H1 (cell line): Measurements from ENCODE around the gene SDF2L1. TPM values are rescaled to one million over a fixed set of nuclear protein-coding genes. Genes with fewer than 3 reads are reported as not detected.

Experiments
- BACH1 ChIP-seq: IDR thresholded peaks from 2 replicates; pipeline ENCODE4 v1.6.1; 2012; ENCODE audit warnings: low read length, improper control_type of control experiment
- GTF2F1 ChIP-seq: IDR thresholded peaks from 2 replicates; pipeline ENCODE4 v1.6.1; 2012; ENCODE audit warnings: low read depth, low read length, improper control_type of control experiment, borderline replicate concordance
- JUND ChIP-seq: IDR thresholded peaks from 2 replicates; pipeline ENCODE4 v1.6.1; 2011; ENCODE audit warnings: mild to moderate bottlenecking, improper control_type of control experiment, low read length
- ZNF274 ChIP-seq: IDR thresholded peaks from 2 replicates; pipeline ENCODE4 v1.7.0; 2012; ENCODE audit warnings: low read length, borderline replicate concordance; ENCODE audit errors: extremely low read depth
- polyA plus RNA-seq, 7 experiments: library from polyadenylated mRNA; depleted of rRNA in 3 of 7; stranded (reverse) in 5 of 7; unstranded in 2 of 7; fragments of >200 nt in 5 of 7; fragments of 200-250 nt in 2 of 7; gene quantifications; 1 replicate in 5 of 7; 2 replicates in 1 of 7; 4 replicates in 1 of 7; pipeline versions ENCODE4 v1.2.1 to v1.2.3, GENCODE V29; 2011 to 2013; ENCODE audit warnings: missing spikeins in 2 of 7, mixed read lengths in 2 of 7
- total RNA-seq: library from RNA; stranded (reverse); fragmentation: NEBNext Ultra II Directional; extraction: Animal tissue kit (Norgen Biotek cat#: 25700); gene quantifications from 2 replicates; pipeline ENCODE4 v1.2.1, GENCODE V29; 2021

Gene SDF2L1
- total and polyA plus RNA-seq, 2 of the 8 experiments (the other 6 are each of a cell fraction or from before 2014, with no cell fraction given), result 51.1 to 59.6 TPM

DNA sequence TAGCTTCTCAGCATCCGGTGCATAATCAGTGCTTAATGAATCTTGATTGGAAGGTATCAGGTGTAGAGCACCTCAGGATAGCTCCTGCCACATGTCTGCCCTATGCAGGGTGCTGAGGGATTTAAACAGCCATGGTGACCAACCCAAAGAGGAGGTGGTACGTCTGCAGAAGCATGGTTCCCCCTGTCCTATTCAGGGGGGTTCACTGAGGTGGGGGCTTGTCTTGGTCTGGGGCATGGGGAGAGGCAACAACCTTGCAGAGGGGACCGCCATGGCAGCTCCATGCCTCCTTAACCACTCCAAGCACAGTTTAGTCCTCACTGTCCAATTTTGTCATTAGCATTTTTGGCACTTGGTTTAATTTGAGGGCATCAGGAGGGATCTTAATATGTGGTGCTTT lies 49.7 kb upstream of the SDF2L1 start (continued):
- TF ChIP-seq JUND, result no peak
- no peak for TF ChIP-seq GTF2F1
- no peak for TF ChIP-seq ZNF274
- TF ChIP-seq BACH1, result no peak
